Measurements from ENCODE around the gene NTM. TPM values are rescaled to one million over a fixed set of nuclear protein-coding genes. Genes with fewer than 3 reads are reported as not detected.

NTM gene
- total RNA-seq, 1 experiment from 2014 or later = 8.6 TPM

- intact Hi-C loops (cut with micrococcal nuclease; ENCODE audit: unreplicated experiment) = no loop called here
- H3K36me3 ChIP-seq (ENCODE audit: insufficient read depth, low read length, poor library complexity, severe bottlenecking) = no peaks in the 10 kb centered on the region
- ChIA-PET CTCF (no interaction called here), POLR2A (ENCODE audit: low non-redundant PET) (no interaction called here)
- no TSS peak for BruUV-seq (replicated peaks)
- no peak overlapping the region for H3K4me3 ChIP-seq (ENCODE audit: low read depth, low read length, poor library complexity, severe bottlenecking)
- H3K9me3 ChIP-seq (ENCODE audit: low read depth, low read length, poor library complexity, severe bottlenecking) = peaks cover 4% of the 10 kb centered on the region
- H3K27ac ChIP-seq (ENCODE audit: low read depth, low read length, poor library complexity, severe bottlenecking) = no peak overlapping the region
- TF ChIP-seq CTCF (conservative IDR thresholded peaks at IDR 0.05; ENCODE audit: low read depth, low read length) = no peak
- TF ChIP-seq EZH2 (IDR thresholded peaks at IDR 0.05; ENCODE audit: borderline replicate concordance, low read depth, low read length, poor library complexity, severe bottlenecking) = no peak
- peaks cover 6% of the 10 kb centered on the region for H3K27me3 ChIP-seq (replicated peaks; ENCODE audit: insufficient read depth, low read depth, low read length, poor library complexity)
- H3K4me1 ChIP-seq (ENCODE audit: insufficient read depth, low read length, poor library complexity, severe bottlenecking) = no peaks in the 10 kb centered on the region
- DNase-seq (ENCODE audit: low spot score) = no peak
Measured at GRCh38 chr11:131345406-131345805, 25.0 kb upstream of the NTM start.

GRCh38 chr11:131349368-131350086 lies 20.9 kb upstream of the NTM start:
- intact Hi-C loops (cut with micrococcal nuclease; ENCODE audit: unreplicated experiment) = no loop called here
- Histone ChIP-seq H3K4me3 (ENCODE audit: low read depth, low read length, poor library complexity, severe bottlenecking) (no peak overlapping the region), H3K27me3 (replicated peaks; ENCODE audit: insufficient read depth, low read depth, low read length, poor library complexity) (peaks cover 7% of the 10 kb centered on the region), H3K4me1 (ENCODE audit: insufficient read depth, low read length, poor library complexity, severe bottlenecking) (no peaks in the 10 kb centered on the region), H3K27ac (ENCODE audit: low read depth, low read length, poor library complexity, severe bottlenecking) (no peak overlapping the region), H3K36me3 (ENCODE audit: insufficient read depth, low read length, poor library complexity, severe bottlenecking) (no peaks in the 10 kb centered on the region), H3K9me3 (ENCODE audit: low read depth, low read length, poor library complexity, severe bottlenecking) (peaks cover 4% of the 10 kb centered on the region)
- TF ChIP-seq EZH2 (IDR thresholded peaks at IDR 0.05; ENCODE audit: borderline replicate concordance, low read depth, low read length, poor library complexity, severe bottlenecking) (no peak), CTCF (conservative IDR thresholded peaks at IDR 0.05; ENCODE audit: low read depth, low read length) (no peak)
- POLR2A ChIA-PET (ENCODE audit: low non-redundant PET) = no interaction called here
- BruUV-seq (replicated peaks) = no TSS peak
- CTCF ChIA-PET = no interaction called here
- no peak for DNase-seq (ENCODE audit: low spot score)

GRCh38 chr11:131350872-131351271 lies 19.5 kb upstream of the NTM start:
- Histone ChIP-seq H3K4me1 (ENCODE audit: insufficient read depth, low read length, poor library complexity, severe bottlenecking) (no peaks in the 10 kb centered on the region), H3K9me3 (ENCODE audit: low read depth, low read length, poor library complexity, severe bottlenecking) (peaks cover 4% of the 10 kb centered on the region), H3K27me3 (replicated peaks; ENCODE audit: insufficient read depth, low read depth, low read length, poor library complexity) (peaks cover 12% of the 10 kb centered on the region), H3K4me3 (ENCODE audit: low read depth, low read length, poor library complexity, severe bottlenecking) (no peak overlapping the region), H3K36me3 (ENCODE audit: insufficient read depth, low read length, poor library complexity, severe bottlenecking) (no peaks in the 10 kb centered on the region), H3K27ac (ENCODE audit: low read depth, low read length, poor library complexity, severe bottlenecking) (no peak overlapping the region)
- no TSS peak for BruUV-seq (replicated peaks)
- DNase-seq (ENCODE audit: low spot score) = no peak
- TF ChIP-seq CTCF (conservative IDR thresholded peaks at IDR 0.05; ENCODE audit: low read depth, low read length) (no peak), EZH2 (IDR thresholded peaks at IDR 0.05; ENCODE audit: borderline replicate concordance, low read depth, low read length, poor library complexity, severe bottlenecking) (no peak)
- ChIA-PET POLR2A (ENCODE audit: low non-redundant PET) (no interaction called here), CTCF (no interaction called here)
- intact Hi-C loops (cut with micrococcal nuclease; ENCODE audit: unreplicated experiment) = no loop called here
